PC-9 (cell line): Measurements from ENCODE around the gene UBASH3A. TPM values are rescaled to one million over a fixed set of nuclear protein-coding genes. Genes with fewer than 3 reads are reported as not detected.
A peak's percentile ranks its signal among the peaks of the same experiment; 100 is the strongest.

Source experiments
- BruUV-seq: library from RNA; stranded (reverse); fragments of 400-500 nt; replicated peaks from 2 replicates; lab custom pipeline; 2021; lab: Mats Ljungman, UMichigan
- CTCF ChIA-PET: fragments of 300-600 bp; sonication (Branson Sonifier 250); formaldehyde crosslinking; loops from one replicate; lab custom pipeline; 2022; ENCODE audit warnings: antibody characterized with exemption; lab: Charles Lee
- POLR2A ChIA-PET: fragments of 300-600 bp; sonication (Branson Sonifier 250); formaldehyde crosslinking; loops from one replicate; lab custom pipeline; 2022; ENCODE audit warnings: antibody characterized with exemption; ENCODE audit not compliant: unreplicated experiment; lab: Charles Lee
- DNase-seq, 2 experiments: peaks; one replicate each; pipeline versions ENCODE4 v3.0.0 to v3.0.0-alpha.2; 2015 to 2022; ENCODE audit warnings: mixed read lengths in 1 of 2
- H2AFZ ChIP-seq: fragments of 200-600 bp; sonication (generic); 2 replicates; pipeline ENCODE4 v1.8.1; 2017; ENCODE audit warnings: antibody characterized with exemption
- H3F3A ChIP-seq: fragments of 200-600 bp; sonication (generic); 2 replicates; pipeline ENCODE4 v1.8.1; 2017; ENCODE audit warnings: antibody characterized with exemption, mild to moderate bottlenecking, low read depth; ENCODE audit not compliant: insufficient read depth
- H3K27ac ChIP-seq: fragments of 200-600 bp; sonication (generic); 2 replicates; pipeline ENCODE4 v1.6.1; 2016; ENCODE audit warnings: mixed run types
- H3K27me3 ChIP-seq: fragments of 200-600 bp; sonication (generic); 2 replicates; pipeline ENCODE4 v1.6.1; 2016; ENCODE audit warnings: low read depth, mixed run types; ENCODE audit not compliant: insufficient read depth
- H3K36me3 ChIP-seq: fragments of 200-600 bp; sonication (generic); 2 replicates; pipeline ENCODE4 v1.6.1; 2016; ENCODE audit warnings: low read depth, mixed run types
- H3K4me1 ChIP-seq: fragments of 200-600 bp; sonication (generic); replicated peaks from 2 replicates; pipeline ENCODE4 v1.6.1; 2016; ENCODE audit warnings: mixed run types; ENCODE audit not compliant: insufficient read depth
- H3K4me2 ChIP-seq: fragments of 200-600 bp; sonication (generic); 2 replicates; pipeline ENCODE4 v1.6.1; 2017; ENCODE audit warnings: mixed run types
- H3K4me3 ChIP-seq: fragments of 200-600 bp; sonication (generic); 2 replicates; pipeline ENCODE4 v1.6.1; 2016; ENCODE audit warnings: mixed run types
- H3K79me2 ChIP-seq: fragments of 200-600 bp; sonication (generic); 2 replicates; pipeline ENCODE4 v1.6.1; 2017; ENCODE audit warnings: low read depth, mixed run types
- H3K9me2 ChIP-seq: fragments of 200-600 bp; sonication (generic); 2 replicates; pipeline ENCODE4 v1.8.1; 2017; ENCODE audit warnings: mild to moderate bottlenecking; ENCODE audit not compliant: insufficient read depth
- H3K9me3 ChIP-seq: fragments of 200-600 bp; sonication (generic); 2 replicates; pipeline ENCODE4 v1.8.1; 2016; ENCODE audit warnings: low read depth; ENCODE audit not compliant: insufficient read depth
- H4K20me1 ChIP-seq: fragments of 200-600 bp; sonication (generic); 2 replicates; pipeline ENCODE4 v1.8.1; 2017; ENCODE audit not compliant: insufficient read depth
- EZH2 ChIP-seq: fragments of 200-600 bp; sonication (generic); IDR thresholded peaks from 2 replicates; pipeline ENCODE4 v1.8.0; 2017; ENCODE audit warnings: antibody characterized with exemption, low read depth
- intact Hi-C: fragments of 100-400 bp; cut with micrococcal nuclease; formaldehyde crosslinking; loops from one replicate; pipeline ENCODE4 v1.10.0; 2022; ENCODE audit not compliant: unreplicated experiment
- total RNA-seq: library from RNA; stranded (reverse); gene quantifications from 2 replicates; pipeline ENCODE4 v1.2.3, GENCODE V29; 2021
- TF ChIP-seq, protein P1 (sequence below): fragments of 200-600 bp; sonication (generic); conservative IDR thresholded peaks from 2 replicates; pipeline ENCODE4 v1.6.1; 2017; ENCODE audit warnings: mixed run types, antibody characterized with exemption, mild to moderate bottlenecking, moderate library complexity

UBASH3A gene
- total RNA-seq, 1 experiment from 2014 or later: not detected

DNA sequence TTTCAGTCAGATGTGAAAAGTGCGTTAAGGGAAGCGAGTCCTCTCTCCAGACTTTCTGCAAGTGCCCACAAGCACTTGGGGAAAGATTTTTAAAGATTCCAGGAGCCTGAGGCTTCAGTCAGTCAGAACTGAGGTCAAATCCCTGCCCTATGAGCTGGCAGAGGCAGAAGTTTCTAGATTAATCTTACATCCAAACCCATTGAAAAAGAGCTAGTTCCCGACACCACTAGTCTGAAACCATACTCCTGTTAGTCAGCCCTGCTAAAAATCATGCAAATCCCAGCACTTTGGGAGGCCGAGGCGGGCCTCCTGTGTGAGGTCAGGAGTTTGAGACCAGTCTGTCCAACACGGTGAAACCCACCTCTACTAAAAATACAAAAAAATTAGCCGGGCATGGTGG, 71.3 kb downstream of the UBASH3A start:
- Histone ChIP-seq H3K79me2 (no peaks in the 10 kb centered on the region), H2AFZ (no peak overlapping the region), H3K9me2 (no peaks in the 10 kb centered on the region), H3K4me3 (no peak overlapping the region), H3K27me3 (no peaks in the 10 kb centered on the region), H3K27ac (peak overlapping the region; percentile 79), H3F3A (peaks cover 17% of the 10 kb centered on the region), H3K36me3 (no peaks in the 10 kb centered on the region), H3K4me1 (peaks cover 24% of the 10 kb centered on the region), H3K9me3 (no peaks in the 10 kb centered on the region), H3K4me2 (peak overlapping the region; percentile 69), H4K20me1 (no peaks in the 10 kb centered on the region)
- no peak for DNase-seq
- BruUV-seq: no TSS peak
- ChIA-PET CTCF (no interaction called here), POLR2A (no interaction called here)
- TF ChIP-seq, protein P1, sequence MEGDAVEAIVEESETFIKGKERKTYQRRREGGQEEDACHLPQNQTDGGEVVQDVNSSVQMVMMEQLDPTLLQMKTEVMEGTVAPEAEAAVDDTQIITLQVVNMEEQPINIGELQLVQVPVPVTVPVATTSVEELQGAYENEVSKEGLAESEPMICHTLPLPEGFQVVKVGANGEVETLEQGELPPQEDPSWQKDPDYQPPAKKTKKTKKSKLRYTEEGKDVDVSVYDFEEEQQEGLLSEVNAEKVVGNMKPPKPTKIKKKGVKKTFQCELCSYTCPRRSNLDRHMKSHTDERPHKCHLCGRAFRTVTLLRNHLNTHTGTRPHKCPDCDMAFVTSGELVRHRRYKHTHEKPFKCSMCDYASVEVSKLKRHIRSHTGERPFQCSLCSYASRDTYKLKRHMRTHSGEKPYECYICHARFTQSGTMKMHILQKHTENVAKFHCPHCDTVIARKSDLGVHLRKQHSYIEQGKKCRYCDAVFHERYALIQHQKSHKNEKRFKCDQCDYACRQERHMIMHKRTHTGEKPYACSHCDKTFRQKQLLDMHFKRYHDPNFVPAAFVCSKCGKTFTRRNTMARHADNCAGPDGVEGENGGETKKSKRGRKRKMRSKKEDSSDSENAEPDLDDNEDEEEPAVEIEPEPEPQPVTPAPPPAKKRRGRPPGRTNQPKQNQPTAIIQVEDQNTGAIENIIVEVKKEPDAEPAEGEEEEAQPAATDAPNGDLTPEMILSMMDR: no peak
- intact Hi-C loops: loop anchor here (2.0 kb wide), 2 partner anchors 22 to 44 kb away; partner anchors contain the start of gene RSPH1

DNA sequence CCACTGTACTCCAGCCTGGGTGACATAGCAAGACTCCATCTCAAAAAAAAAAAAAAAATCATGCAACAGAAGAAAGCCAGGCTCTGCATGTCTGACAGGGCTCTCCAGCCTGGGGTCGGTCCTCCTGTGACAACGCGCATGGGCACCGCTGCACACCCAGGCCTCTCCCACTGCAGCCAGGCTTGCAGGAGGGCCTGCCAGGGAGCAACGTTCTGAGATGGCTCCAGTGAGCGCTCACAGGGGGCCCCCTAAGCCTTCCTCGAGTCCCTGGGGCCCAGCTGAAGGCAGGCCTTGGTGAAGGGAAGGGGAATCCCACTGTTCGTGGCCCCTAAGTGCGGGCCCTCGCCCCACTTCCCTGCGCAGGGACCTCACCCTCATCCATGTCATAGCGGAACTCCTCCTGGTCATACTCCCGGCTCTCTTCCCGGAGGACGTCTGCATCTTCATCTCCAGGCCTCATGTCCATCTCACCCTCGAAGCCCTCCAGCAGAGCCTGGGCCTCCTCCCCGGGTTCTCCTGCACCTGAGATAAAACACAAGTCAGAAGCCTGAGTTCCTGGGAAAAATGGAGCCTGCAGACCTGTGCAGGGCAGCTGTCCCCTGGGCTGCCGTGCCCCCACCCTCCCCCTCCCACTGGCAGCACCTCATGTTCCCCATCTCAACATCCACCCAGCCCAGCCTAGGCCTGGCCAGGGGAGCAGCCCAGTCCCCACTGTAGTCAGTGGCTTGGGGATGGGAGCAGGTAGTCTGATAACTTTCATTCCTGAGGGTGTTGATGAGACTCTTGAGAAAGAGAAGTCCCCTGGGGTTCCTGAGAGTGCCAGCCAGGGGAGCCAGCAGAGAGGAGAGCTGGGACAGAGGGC, 72.1 kb downstream of the UBASH3A start:
- peaks cover 21% of the 10 kb centered on the region for H3K4me1 ChIP-seq
- no peak overlapping the region for H3K4me3 ChIP-seq
- ChIA-PET POLR2A (no interaction called here), CTCF (interaction anchor here (0.7 kb wide), 1 partner anchor 19 kb away, joined by 6 read pairs; no protein-coding TSS in a partner anchor)
- H3K27me3 ChIP-seq: no peaks in the 10 kb centered on the region
- H3K36me3 ChIP-seq: no peaks in the 10 kb centered on the region
- TF ChIP-seq EZH2: no peak
- TF ChIP-seq, protein P1: no peak
- no peak for DNase-seq
- H3K9me2 ChIP-seq: no peaks in the 10 kb centered on the region
- no peak overlapping the region for H2AFZ ChIP-seq
- intact Hi-C loops: loop anchor here (2.0 kb wide), 2 partner anchors 21 to 43 kb away; partner anchors contain the start of gene RSPH1
- no peak overlapping the region for H3K27ac ChIP-seq
- no peaks in the 10 kb centered on the region for H3K79me2 ChIP-seq
- no peaks in the 10 kb centered on the region for H4K20me1 ChIP-seq
- no peaks in the 10 kb centered on the region for H3K9me3 ChIP-seq
- H3K4me2 ChIP-seq: no peak overlapping the region
- no TSS peak for BruUV-seq
- H3F3A ChIP-seq: peaks cover 14% of the 10 kb centered on the region

DNA sequence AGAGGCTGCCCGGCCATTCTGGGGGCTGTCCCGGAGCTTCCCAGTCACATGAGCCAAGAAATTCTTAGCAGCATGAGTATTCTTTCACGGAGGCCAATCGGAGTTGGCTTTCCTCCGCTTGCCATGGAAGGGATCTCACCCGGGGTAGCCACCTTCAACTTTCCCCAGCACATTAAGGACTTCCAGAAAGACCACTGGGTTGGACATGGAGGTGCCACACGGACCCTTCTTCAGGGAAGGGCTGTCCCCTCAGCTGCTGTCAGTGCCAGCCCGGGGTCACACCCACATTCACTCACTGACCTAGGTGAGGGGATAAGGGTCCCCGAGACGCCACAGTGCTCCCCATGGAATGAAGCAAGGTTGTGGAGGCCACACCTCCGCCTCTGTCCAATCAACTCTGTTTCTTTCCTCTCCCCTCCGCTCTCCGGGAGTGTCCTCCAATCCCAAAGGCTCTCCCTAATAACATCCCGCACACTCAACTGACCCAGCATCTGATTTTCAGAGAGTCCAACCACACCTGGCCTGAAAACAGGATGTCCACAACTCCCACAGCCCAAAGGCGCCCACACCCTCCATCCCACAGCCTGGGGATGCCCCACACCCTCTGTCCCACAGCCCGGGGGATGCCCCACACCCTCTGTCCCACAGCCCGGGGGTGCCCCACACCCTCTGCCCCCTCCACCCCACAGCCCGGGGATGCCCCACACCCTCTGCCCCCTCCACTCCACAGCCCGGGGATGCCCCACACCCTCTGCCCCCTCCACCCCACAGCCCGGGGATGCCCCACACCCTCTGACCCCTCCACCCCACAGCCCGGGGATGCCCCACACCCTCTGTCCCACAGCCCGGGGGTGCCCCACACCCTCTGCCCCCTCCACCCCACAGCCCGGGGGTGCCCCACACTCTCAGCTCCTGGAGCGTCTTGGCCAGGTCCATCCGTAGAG, 73.0 kb downstream of the UBASH3A start:
- TF ChIP-seq, protein P1: no peak
- TF ChIP-seq EZH2: no peak

More for the DNA sequence above, 73.0 kb downstream of the UBASH3A start:
- Histone ChIP-seq H3K27ac (no peak overlapping the region), H3K4me2 (no peak overlapping the region), H3K9me3 (no peaks in the 10 kb centered on the region), H4K20me1 (no peaks in the 10 kb centered on the region), H3K4me3 (no peak overlapping the region), H3K79me2 (no peaks in the 10 kb centered on the region), H3K4me1 (peaks cover 21% of the 10 kb centered on the region), H2AFZ (no peak overlapping the region), H3F3A (peaks cover 16% of the 10 kb centered on the region), H3K27me3 (no peaks in the 10 kb centered on the region), H3K36me3 (no peaks in the 10 kb centered on the region), H3K9me2 (no peaks in the 10 kb centered on the region)
- no TSS peak for BruUV-seq
- DNase-seq: no peak
- intact Hi-C loops: no loop called here
- ChIA-PET CTCF (interaction anchor here (0.7 kb wide), 1 partner anchor 18 kb away, joined by 6 read pairs; no protein-coding TSS in a partner anchor), POLR2A (no interaction called here)
